Adrenal gland (tissue), 12 donors: Measurements from ENCODE around the gene TNRC18. TPM values are rescaled to one million over a fixed set of nuclear protein-coding genes. Genes with fewer than 3 reads are reported as not detected.

Experiments used
- DNase-seq, 7 donors: peaks; one replicate each; pipeline ENCODE4 v3.0.0-alpha.2; 2019 to 2020
- H3K27ac ChIP-seq, 5 donors: fragments of 200-600 bp; sonication (generic) in 4 of 5; 1 replicate in 3 of 5; 2 replicates in 2 of 5; pipeline versions ENCODE4 v1.5.1 to v1.8.0; 2016 to 2020; ENCODE audit warnings: mild to moderate bottlenecking in 1 of 5
- H3K27me3 ChIP-seq: fragments of 200-600 bp; 2 replicates; pipeline ENCODE4 v1.8.0; 2021
- H3K36me3 ChIP-seq, 2 donors: fragments of 200-600 bp; replicated peaks in 1 of 2; 1 replicate in 1 of 2; 2 replicates in 1 of 2; pipeline versions ENCODE4 v1.5.1 to v1.8.0; 2018 to 2022
- H3K4me1 ChIP-seq, 2 donors: fragments of 200-600 bp; replicated peaks in 1 of 2; 1 replicate in 1 of 2; 2 replicates in 1 of 2; pipeline versions ENCODE4 v1.5.1 to v1.8.0; 2018 to 2021
- H3K4me3 ChIP-seq, 4 donors: fragments of 200-600 bp; sonication (generic) in 3 of 4; one replicate each; pipeline ENCODE4 v1.5.1; 2016 to 2018
- H3K9me3 ChIP-seq, 3 donors: fragments of 200-600 bp; sonication (generic) in 1 of 3; replicated peaks in 1 of 3; 1 replicate in 2 of 3; 2 replicates in 1 of 3; pipeline versions ENCODE4 v1.5.1 to v1.8.0; 2016 to 2021
- CTCF ChIP-seq, 6 experiments: fragments of 450-650 bp in 4 of 6; fragments of 200-600 bp in 2 of 6; sonication (generic) in 1 of 6; IDR thresholded peaks; 1 replicate in 5 of 6; 2 replicates in 1 of 6; pipeline versions ENCODE4 v1.5.1 to v1.8.0; 2016 to 2021; ENCODE audit warnings: antibody characterized with exemption in 6 of 6, mild to moderate bottlenecking in 2 of 6, moderate library complexity in 1 of 6
- POLR2A ChIP-seq, 2 donors: fragments of 450-650 bp; IDR thresholded peaks; one replicate each; pipeline ENCODE4 v1.6.1; 2017; ENCODE audit warnings: antibody characterized with exemption in 2 of 2, mild to moderate bottlenecking in 2 of 2, moderate library complexity in 1 of 2
- WGBS, 4 donors: extraction: QIAGEN DNeasy Blood & Tissue Kit in 2 of 4; methylation state at CpG; one replicate each; pipeline versions ENCODE4 v1.1.5 to v1.1.7; 2013 to 2017; 5-methylcytosine and 5-hydroxymethylcytosine counted together
- intact Hi-C, 2 donors: fragments of 100-400 bp; cut with DNase I; formaldehyde crosslinking; loops; one replicate each; pipeline versions ENCODE4 v1.14.1 to v1.15.0; 2022 to 2023
- polyA plus RNA-seq, 3 donors: library from polyadenylated mRNA; stranded (reverse); fragments of 200-250 nt in 2 of 3; fragments of 350-450 nt in 1 of 3; fragmentation: Illumina TruSeq in 1 of 3; extraction: RNeasy Lipid Tissue Mini Kit (QIAGEN cat#74804) in 1 of 3; gene quantifications; one replicate each; pipeline ENCODE4 v1.2.3, GENCODE V29; 2013 to 2014
- total RNA-seq, 9 donors: library from RNA; depleted of rRNA in 4 of 9; stranded (reverse); fragments of >200 nt in 4 of 9; fragments of 120-200 nt in 1 of 9; fragmentation: NEBNext Ultra II Directional in 1 of 9; extraction: Animal tissue kit (Norgen Biotek cat#: 25700) in 1 of 9; gene quantifications; one replicate each; pipeline versions ENCODE4 v1.1.0 to v1.2.4, GENCODE V29; 2013 to 2023
- donor health status: healthy with polysubstance abuse.
- donor health status: Bipolar disorder and iron deficiency.
- donor health status: DM: yes; HTN: yes; CAD: no.
- donor health status: DM: no; HTN: no; CAD: no.
- donor health status: DM: no; HTN: no; CAD: no.
- donor health status: DM: yes; HTN: yes; CAD: no.

TNRC18 gene
- total and polyA plus RNA-seq, 12 donors: 8.9 to 120 (median 55.4) TPM

- Histone ChIP-seq H3K27me3 (no peaks in the 10 kb centered on the region), H3K4me3 (no peak overlapping the region), H3K36me3 (no peaks in the 10 kb centered on the region), H3K27ac (no peak overlapping the region), H3K9me3 (no peaks in the 10 kb centered on the region), H3K4me1 (peaks cover 29 to 33% of the 10 kb centered on the region in 2 donors)
- 83 to 91% (median 89%) methylated on average over 4 of the region's 4 CpGs for WGBS, 4 donors
- no peak for DNase-seq
- no peak for TF ChIP-seq CTCF (IDR thresholded peaks at IDR 0.05)
- TF ChIP-seq POLR2A (IDR thresholded peaks at IDR 0.05): no peak
- intact Hi-C loops: no loop called here
These were observed 8.7 kb downstream of the TNRC18 start for GRCh38 chr7:5414916-5415315.

GRCh38 chr7:5413449-5413786 is 10.2 kb downstream of the TNRC18 start:
- WGBS, 4 donors: 75 to 82% (median 79%) methylated on average over 6 of the region's 6 CpGs
- intact Hi-C loops: no loop called here
- DNase-seq: no peak
- no peak for TF ChIP-seq CTCF (IDR thresholded peaks at IDR 0.05)
- TF ChIP-seq POLR2A (IDR thresholded peaks at IDR 0.05): no peak
- Histone ChIP-seq H3K4me3 (no peak overlapping the region), H3K27ac (peak overlapping the region in 2 of 5 donors; percentile 10 to 21), H3K27me3 (no peaks in the 10 kb centered on the region), H3K9me3 (no peaks in the 10 kb centered on the region), H3K36me3 (peaks cover 0 to 6% of the 10 kb centered on the region in 2 donors), H3K4me1 (peaks cover 14 to 21% of the 10 kb centered on the region in 2 donors)

- 64 to 68% (median 67%) methylated on average over 4 of the region's 4 CpGs for WGBS, 4 donors
- H3K27ac ChIP-seq: peak overlapping the region in 1 of 5 donors; percentile 2
- no peak overlapping the region for H3K4me3 ChIP-seq
- H3K4me1 ChIP-seq: peaks cover 15 to 22% of the 10 kb centered on the region in 2 donors
- no peaks in the 10 kb centered on the region for H3K9me3 ChIP-seq
- DNase-seq: no peak
- peaks cover 0 to 12% of the 10 kb centered on the region in 2 donors for H3K36me3 ChIP-seq
- TF ChIP-seq POLR2A (IDR thresholded peaks at IDR 0.05) (no peak), CTCF (IDR thresholded peaks at IDR 0.05) (no peak)
- H3K27me3 ChIP-seq: no peaks in the 10 kb centered on the region
- intact Hi-C loops: no loop called here
These were observed 14.9 kb downstream of the TNRC18 start for GRCh38 chr7:5408777-5409176.

GRCh38 chr7:5406957-5407945 is 16.4 kb downstream of the TNRC18 start:
- no peak for TF ChIP-seq POLR2A (IDR thresholded peaks at IDR 0.05)
- no peak for TF ChIP-seq CTCF (IDR thresholded peaks at IDR 0.05)
- Histone ChIP-seq H3K4me3 (no peak overlapping the region), H3K9me3 (no peaks in the 10 kb centered on the region), H3K27ac (no peak overlapping the region), H3K27me3 (no peaks in the 10 kb centered on the region), H3K4me1 (peaks cover 15 to 18% of the 10 kb centered on the region in 2 donors), H3K36me3 (peaks cover 0 to 12% of the 10 kb centered on the region in 2 donors)
- intact Hi-C loops: no loop called here
- DNase-seq: no peak
- WGBS, 4 donors: 55 to 73% (median 69%) methylated on average over 13 to 24 of the region's 24 CpGs
